ENCODE measurements around the gene CASS4. TPM values are rescaled to one million over a fixed set of nuclear protein-coding genes. Genes with fewer than 3 reads are reported as not detected.

The CASS4 gene
- total and polyA plus RNA-seq, 9 of the 15 experiments (the other 6 are each of a cell fraction or from before 2014, with no cell fraction given): 8.1 to 53.8 (median 26.7) TPM

DNA sequence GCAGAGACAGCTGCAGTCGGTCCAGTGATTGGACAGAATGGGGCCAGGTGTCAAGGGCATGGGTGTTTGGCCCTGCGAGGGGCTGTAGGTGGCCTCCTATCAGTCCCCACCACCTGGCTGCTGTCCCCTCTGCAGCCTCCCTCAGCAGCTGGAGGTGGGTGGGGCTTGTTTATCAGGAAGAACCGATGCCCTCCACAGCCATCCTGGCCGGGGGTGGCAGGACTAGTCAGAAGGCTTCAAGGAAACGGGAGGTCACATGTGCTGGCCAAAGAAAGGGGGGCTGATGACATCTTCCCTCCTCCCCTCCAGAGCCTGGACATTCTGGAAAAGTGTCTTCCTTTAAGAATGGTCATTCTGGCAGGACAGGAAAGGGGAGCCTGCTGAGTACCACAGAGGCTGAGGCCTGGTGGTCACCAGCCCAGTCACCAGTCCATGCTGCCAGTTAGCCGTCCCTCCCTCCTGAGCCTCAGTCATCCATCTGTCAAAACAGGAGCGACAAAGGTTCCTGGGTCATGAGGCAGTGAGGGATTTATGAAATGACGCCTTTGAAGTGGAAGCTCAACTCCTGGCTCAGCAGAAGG, 49.1 kb upstream of the CASS4 start (continued):
- TF ChIP-seq, protein P1, sequence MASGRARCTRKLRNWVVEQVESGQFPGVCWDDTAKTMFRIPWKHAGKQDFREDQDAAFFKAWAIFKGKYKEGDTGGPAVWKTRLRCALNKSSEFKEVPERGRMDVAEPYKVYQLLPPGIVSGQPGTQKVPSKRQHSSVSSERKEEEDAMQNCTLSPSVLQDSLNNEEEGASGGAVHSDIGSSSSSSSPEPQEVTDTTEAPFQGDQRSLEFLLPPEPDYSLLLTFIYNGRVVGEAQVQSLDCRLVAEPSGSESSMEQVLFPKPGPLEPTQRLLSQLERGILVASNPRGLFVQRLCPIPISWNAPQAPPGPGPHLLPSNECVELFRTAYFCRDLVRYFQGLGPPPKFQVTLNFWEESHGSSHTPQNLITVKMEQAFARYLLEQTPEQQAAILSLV (tag; IDR thresholded peaks at IDR 0.05): no peak
- no peak for TF ChIP-seq POLR2B (IDR thresholded peaks at IDR 0.05; ENCODE audit: low read depth, partially characterized antibody)
- TF ChIP-seq, protein P2, sequence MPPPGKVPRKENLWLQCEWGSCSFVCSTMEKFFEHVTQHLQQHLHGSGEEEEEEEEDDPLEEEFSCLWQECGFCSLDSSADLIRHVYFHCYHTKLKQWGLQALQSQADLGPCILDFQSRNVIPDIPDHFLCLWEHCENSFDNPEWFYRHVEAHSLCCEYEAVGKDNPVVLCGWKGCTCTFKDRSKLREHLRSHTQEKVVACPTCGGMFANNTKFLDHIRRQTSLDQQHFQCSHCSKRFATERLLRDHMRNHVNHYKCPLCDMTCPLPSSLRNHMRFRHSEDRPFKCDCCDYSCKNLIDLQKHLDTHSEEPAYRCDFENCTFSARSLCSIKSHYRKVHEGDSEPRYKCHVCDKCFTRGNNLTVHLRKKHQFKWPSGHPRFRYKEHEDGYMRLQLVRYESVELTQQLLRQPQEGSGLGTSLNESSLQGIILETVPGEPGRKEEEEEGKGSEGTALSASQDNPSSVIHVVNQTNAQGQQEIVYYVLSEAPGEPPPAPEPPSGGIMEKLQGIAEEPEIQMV (tag; conservative IDR thresholded peaks at IDR 0.05; ENCODE audit: low read depth): no peak
- no peak for TF ChIP-seq ZNF232 (CRISPR knock-in tag; IDR thresholded peaks at IDR 0.05)
- TF ChIP-seq LEF1 (IDR thresholded peaks at IDR 0.05): peak; percentile 81
- TF ChIP-seq HDAC8 (tag; IDR thresholded peaks at IDR 0.05): no peak
- no peak for TF ChIP-seq HMG20A (CRISPR knock-in tag; conservative IDR thresholded peaks at IDR 0.05)
- TF ChIP-seq SP2 (IDR thresholded peaks at IDR 0.05; ENCODE audit: extremely low read depth, low read depth, low read length, poor library complexity, severe bottlenecking): no peak
- no peak for TF ChIP-seq NELFE (IDR thresholded peaks at IDR 0.05; ENCODE audit: insufficient read depth, insufficient read length)
- no peak for TF ChIP-seq KDM5B (IDR thresholded peaks at IDR 0.05; ENCODE audit: insufficient replicate concordance, low read depth, low read length)
- TF ChIP-seq, protein P3, sequence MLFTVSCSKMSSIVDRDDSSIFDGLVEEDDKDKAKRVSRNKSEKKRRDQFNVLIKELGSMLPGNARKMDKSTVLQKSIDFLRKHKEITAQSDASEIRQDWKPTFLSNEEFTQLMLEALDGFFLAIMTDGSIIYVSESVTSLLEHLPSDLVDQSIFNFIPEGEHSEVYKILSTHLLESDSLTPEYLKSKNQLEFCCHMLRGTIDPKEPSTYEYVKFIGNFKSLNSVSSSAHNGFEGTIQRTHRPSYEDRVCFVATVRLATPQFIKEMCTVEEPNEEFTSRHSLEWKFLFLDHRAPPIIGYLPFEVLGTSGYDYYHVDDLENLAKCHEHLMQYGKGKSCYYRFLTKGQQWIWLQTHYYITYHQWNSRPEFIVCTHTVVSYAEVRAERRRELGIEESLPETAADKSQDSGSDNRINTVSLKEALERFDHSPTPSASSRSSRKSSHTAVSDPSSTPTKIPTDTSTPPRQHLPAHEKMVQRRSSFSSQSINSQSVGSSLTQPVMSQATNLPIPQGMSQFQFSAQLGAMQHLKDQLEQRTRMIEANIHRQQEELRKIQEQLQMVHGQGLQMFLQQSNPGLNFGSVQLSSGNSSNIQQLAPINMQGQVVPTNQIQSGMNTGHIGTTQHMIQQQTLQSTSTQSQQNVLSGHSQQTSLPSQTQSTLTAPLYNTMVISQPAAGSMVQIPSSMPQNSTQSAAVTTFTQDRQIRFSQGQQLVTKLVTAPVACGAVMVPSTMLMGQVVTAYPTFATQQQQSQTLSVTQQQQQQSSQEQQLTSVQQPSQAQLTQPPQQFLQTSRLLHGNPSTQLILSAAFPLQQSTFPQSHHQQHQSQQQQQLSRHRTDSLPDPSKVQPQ (CRISPR knock-in tag; IDR thresholded peaks at IDR 0.05; ENCODE audit: borderline replicate concordance): peak; percentile 27; the same call in 1 of the 2 replicates
- no peak for TF ChIP-seq ZNF408 (CRISPR knock-in tag; IDR thresholded peaks at IDR 0.05; ENCODE audit: low read depth)
- 0 out of 2 replicates have a peak, but pooled peaks have one; percentile 37 for TF ChIP-seq NR4A1 (CRISPR knock-in tag; IDR thresholded peaks at IDR 0.05)
- TF ChIP-seq NR4A1 (tag; IDR thresholded peaks at IDR 0.05): peak; percentile 76
- TF ChIP-seq, protein P4, sequence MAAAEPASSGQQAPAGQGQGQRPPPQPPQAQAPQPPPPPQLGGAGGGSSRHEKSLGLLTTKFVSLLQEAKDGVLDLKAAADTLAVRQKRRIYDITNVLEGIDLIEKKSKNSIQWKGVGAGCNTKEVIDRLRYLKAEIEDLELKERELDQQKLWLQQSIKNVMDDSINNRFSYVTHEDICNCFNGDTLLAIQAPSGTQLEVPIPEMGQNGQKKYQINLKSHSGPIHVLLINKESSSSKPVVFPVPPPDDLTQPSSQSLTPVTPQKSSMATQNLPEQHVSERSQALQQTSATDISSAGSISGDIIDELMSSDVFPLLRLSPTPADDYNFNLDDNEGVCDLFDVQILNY (CRISPR knock-in tag; IDR thresholded peaks at IDR 0.05): no peak
- no peak for TF ChIP-seq NCOA2 (IDR thresholded peaks at IDR 0.05; ENCODE audit: partially characterized antibody in 2 of 2)
- no peak for TF ChIP-seq COPS2 (conservative IDR thresholded peaks at IDR 0.05)
- no peak for TF ChIP-seq PTTG1 (tag; IDR thresholded peaks at IDR 0.05; ENCODE audit: low read depth)
- TF ChIP-seq, protein P5, sequence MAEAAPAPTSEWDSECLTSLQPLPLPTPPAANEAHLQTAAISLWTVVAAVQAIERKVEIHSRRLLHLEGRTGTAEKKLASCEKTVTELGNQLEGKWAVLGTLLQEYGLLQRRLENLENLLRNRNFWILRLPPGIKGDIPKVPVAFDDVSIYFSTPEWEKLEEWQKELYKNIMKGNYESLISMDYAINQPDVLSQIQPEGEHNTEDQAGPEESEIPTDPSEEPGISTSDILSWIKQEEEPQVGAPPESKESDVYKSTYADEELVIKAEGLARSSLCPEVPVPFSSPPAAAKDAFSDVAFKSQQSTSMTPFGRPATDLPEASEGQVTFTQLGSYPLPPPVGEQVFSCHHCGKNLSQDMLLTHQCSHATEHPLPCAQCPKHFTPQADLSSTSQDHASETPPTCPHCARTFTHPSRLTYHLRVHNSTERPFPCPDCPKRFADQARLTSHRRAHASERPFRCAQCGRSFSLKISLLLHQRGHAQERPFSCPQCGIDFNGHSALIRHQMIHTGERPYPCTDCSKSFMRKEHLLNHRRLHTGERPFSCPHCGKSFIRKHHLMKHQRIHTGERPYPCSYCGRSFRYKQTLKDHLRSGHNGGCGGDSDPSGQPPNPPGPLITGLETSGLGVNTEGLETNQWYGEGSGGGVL (CRISPR knock-in tag; IDR thresholded peaks at IDR 0.05): no peak
